K562 (cell line): ENCODE measurements around the gene SLC35E2B. TPM values are rescaled to one million over a fixed set of nuclear protein-coding genes. Genes with fewer than 3 reads are reported as not detected.

Source experiments
- GABPA ChIP-seq: fragments of 200-800 bp; sonication (Bioruptor generic); conservative IDR thresholded peaks from 2 replicates; pipeline ENCODE4 v1.6.1; 2016; ENCODE audit warnings: low read depth, missing genetic modification characterization, missing compliant biosample characterization
- KLF13 ChIP-seq: fragments of 450-650 bp; IDR thresholded peaks from 2 replicates; pipeline ENCODE4 v1.6.1; 2016; ENCODE audit warnings: missing genetic modification characterization, low read depth, mild to moderate bottlenecking, missing compliant biosample characterization, moderate library complexity, borderline replicate concordance
- NCOA2 ChIP-seq, 2 experiments: fragments of 450-650 bp; IDR thresholded peaks; 2 replicates each; pipeline ENCODE4 v1.6.1; 2018; ENCODE audit warnings: mild to moderate bottlenecking in 2 of 2, moderate library complexity in 1 of 2; ENCODE audit not compliant: partially characterized antibody in 2 of 2
- PHF20 ChIP-seq: fragments of 450-650 bp; IDR thresholded peaks from 2 replicates; pipeline ENCODE4 v1.6.1; 2018; ENCODE audit not compliant: partially characterized antibody
- PHF8 ChIP-seq: fragments of 200-600 bp; sonication (generic); IDR thresholded peaks from 2 replicates; pipeline ENCODE4 v1.6.1; 2012; ENCODE audit warnings: mixed run types, mild to moderate bottlenecking, inconsistent platforms, low read length, moderate library complexity, borderline replicate concordance
- PKNOX1 ChIP-seq: fragments of 450-650 bp; IDR thresholded peaks from 2 replicates; pipeline ENCODE4 v1.6.1; 2016
- RBBP5 ChIP-seq: fragments of 200-600 bp; sonication (generic); IDR thresholded peaks from 2 replicates; pipeline ENCODE4 v1.6.1; 2012; ENCODE audit warnings: borderline replicate concordance, mild to moderate bottlenecking, low read length, control low read depth, inconsistent platforms; ENCODE audit not compliant: insufficient read depth, poor library complexity, severe bottlenecking
- ZBTB2 ChIP-seq: fragments of 450-650 bp; IDR thresholded peaks from 2 replicates; pipeline ENCODE4 v1.6.1; 2016; ENCODE audit warnings: antibody characterized with exemption
- ZNF318 ChIP-seq, 2 experiments: fragments of 450-650 bp; IDR thresholded peaks; 2 replicates each; pipeline ENCODE4 v1.6.1; 2016; ENCODE audit warnings: mild to moderate bottlenecking in 2 of 2, borderline replicate concordance in 1 of 2, low read depth in 1 of 2, moderate library complexity in 1 of 2
- ZNF395 ChIP-seq: fragments of 200-800 bp; sonication (Bioruptor generic); IDR thresholded peaks from 2 replicates; pipeline ENCODE4 v1.6.1; 2017; ENCODE audit warnings: missing genetic modification characterization, missing compliant biosample characterization
- polyA plus RNA-seq, 8 experiments: library from polyadenylated mRNA; depleted of rRNA in 4 of 8; stranded (reverse) in 5 of 8; unstranded in 3 of 8; fragments of >200 nt; fragmentation: Nextera tagmentation in 2 of 8; fragmentation: Illumina TruSeq in 1 of 8; extraction: Ambion mirVana in 2 of 8; extraction: Trizol in 1 of 8; gene quantifications; 2 replicates each; pipeline versions ENCODE4 v1.2.1 to v1.2.3, GENCODE V29; 2011 to 2014; ENCODE audit warnings: inconsistent platforms in 1 of 8, missing spikeins in 1 of 8
- total RNA-seq, 7 experiments: library from RNA; depleted of rRNA in 6 of 7; stranded (reverse); fragments of >200 nt in 6 of 7; fragmentation: Illumina TruSeq in 2 of 7; extraction: Trizol in 2 of 7; gene quantifications; 2 replicates each; pipeline versions ENCODE4 v1.2.1 to v1.2.3, GENCODE V29; 2011 to 2021; ENCODE audit warnings: low replicate concordance in 1 of 7

The SLC35E2B gene
- total and polyA plus RNA-seq, 9 of the 15 experiments (the other 6 are each of a cell fraction or from before 2014, with no cell fraction given), result 4.7 to 44.6 (median 20.7) TPM

GRCh38 chr1:1658583-1659549, 33.7 kb downstream of the SLC35E2B start, which contains the start of gene CDK11B (continued):
- peak; percentile 33; the same call in 1 of the 2 replicates for TF ChIP-seq PKNOX1
- peak; percentile 72 for TF ChIP-seq RBBP5
- peak; percentile 27; the same call in 1 of the 2 replicates for TF ChIP-seq PHF8
- TF ChIP-seq PHF20, result peak; percentile 98
- peak; percentile 90 for TF ChIP-seq ZNF395
- TF ChIP-seq NCOA2 (IDR thresholded peaks at IDR 0.05; ENCODE audit: partially characterized antibody in 2 of 2), result peak in 1 of 2 experiments; percentile 23
- TF ChIP-seq KLF13 (tag), result peak; percentile 97
- peak; percentile 97 for TF ChIP-seq ZBTB2
- peak; percentile 92 for TF ChIP-seq GABPA (tag)
- peak in 1 of 2 experiments; percentile 31; a peak in 1 of 4 replicates for TF ChIP-seq ZNF318 (IDR thresholded peaks at IDR 0.05; ENCODE audit: borderline replicate concordance in 1 of 2, low read depth in 1 of 2)
